T-helper 1 cell treated with Interleukin-12 subunit alpha and Interleukin-12 subunit beta and Interleukin-4 antibody, amounts not matched to agents 30 μg/mL and 1 μg/mL, for 36 hours (primary cell): Measurements from ENCODE around the gene HOXB9.

Experiments used
- H3K27ac Mint-ChIP-seq: one replicate; pipeline ENCODE4 v1.8.0; 2021; ENCODE audit warnings: mild to moderate bottlenecking, mixed read lengths
- H3K27me3 Mint-ChIP-seq: one replicate; pipeline ENCODE4 v1.8.0; 2021; ENCODE audit warnings: low read depth, mixed read lengths
- H3K36me3 Mint-ChIP-seq: one replicate; pipeline ENCODE4 v1.8.0; 2021; ENCODE audit warnings: low read depth, mixed read lengths
- H3K4me1 Mint-ChIP-seq: one replicate; pipeline ENCODE4 v1.8.0; 2021; ENCODE audit warnings: low read depth, mixed read lengths
- H3K4me3 Mint-ChIP-seq: one replicate; pipeline ENCODE4 v1.8.0; 2021; ENCODE audit warnings: mild to moderate bottlenecking, moderate library complexity, mixed read lengths
- H3K9me3 Mint-ChIP-seq: one replicate; pipeline ENCODE4 v1.8.0; 2021; ENCODE audit warnings: mixed read lengths

The HOXB9 gene

DNA sequence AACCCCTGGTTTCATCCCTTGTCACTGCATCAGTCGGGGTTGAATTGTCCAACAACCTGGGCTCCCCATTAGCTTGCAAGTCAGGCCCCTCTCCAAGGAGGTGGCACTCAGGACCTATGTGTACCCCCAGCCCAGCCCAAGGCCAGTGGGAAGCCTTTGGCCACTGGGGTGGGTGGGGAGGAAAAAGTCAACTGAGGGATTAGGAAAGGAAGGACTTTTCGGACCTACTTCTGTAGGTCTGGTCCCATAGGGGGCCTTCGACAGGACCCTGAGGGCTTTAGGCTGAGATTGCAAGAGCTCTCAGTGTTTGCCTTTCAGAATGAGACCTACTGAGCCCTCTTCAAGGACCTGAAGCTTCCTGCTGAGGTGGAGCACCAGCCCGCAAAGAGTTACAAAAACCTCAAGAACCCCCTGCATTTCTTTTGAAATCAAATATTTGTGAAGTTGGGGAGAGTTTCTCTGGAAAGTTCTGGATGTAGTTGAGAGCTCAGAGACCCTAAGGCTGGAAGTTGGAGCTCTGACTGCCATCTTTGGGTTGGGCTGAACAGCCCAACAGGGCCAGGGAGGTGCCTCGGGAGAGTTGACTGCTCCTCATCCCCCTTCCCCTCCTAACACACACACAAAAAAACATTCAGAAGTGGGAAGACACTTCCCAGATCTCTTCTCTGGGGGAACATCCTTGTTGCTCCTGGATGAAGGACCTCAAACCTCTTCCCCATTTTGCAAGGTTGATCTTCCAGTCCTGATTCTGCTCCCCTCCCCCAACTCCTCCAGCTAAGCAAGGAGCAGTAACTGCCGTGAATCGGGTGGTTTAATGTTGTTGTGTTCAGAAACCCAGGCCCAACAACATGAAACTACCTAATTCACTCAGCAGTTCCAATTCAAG lies 5.8 kb upstream of the HOXB9 start:
- no peak overlapping the region for H3K4me3 Mint-ChIP-seq
- H3K36me3 Mint-ChIP-seq = peaks cover 3% of the 10 kb centered on the region
- H3K27ac Mint-ChIP-seq = no peak overlapping the region
- peaks cover 10% of the 10 kb centered on the region for H3K4me1 Mint-ChIP-seq
- peaks cover 98% of the 10 kb centered on the region for H3K27me3 Mint-ChIP-seq
- no peaks in the 10 kb centered on the region for H3K9me3 Mint-ChIP-seq

DNA sequence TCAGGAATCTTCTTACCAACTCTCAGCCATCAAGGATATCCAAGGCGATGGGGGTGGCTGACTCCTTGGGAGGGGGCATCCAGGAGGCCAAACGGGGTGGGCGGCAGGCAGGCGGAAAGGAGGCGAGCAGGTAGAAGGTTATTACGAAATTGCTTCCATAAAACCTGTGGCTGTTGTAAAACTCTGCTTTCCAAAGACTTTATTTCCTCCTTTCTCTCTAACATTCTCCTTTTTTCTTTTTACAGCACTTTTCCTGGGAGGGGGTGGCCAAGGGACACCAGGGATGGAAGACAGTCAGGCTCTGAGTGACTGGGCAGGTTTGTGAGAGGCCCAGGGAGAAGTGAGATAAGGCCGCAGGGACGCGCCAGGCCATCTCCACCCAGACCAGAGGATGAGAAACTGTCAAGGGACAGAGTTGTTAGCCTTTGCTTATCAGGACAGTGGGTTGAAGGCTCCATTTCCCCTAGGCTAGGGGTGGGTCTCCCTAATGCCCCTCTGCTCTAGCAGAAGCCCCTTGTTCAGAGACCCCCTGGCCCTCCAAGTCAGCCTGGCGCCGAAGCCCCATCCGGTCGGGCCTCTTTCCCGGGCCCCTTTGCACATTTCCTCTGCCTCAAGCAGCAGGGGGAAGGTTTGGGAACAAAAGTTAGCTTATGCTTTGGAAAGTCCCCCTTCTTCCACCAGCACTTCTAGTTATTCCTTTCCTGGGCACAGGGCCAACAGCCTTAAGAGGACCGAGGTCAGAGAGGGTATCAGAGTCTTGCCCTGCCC lies 5.0 kb upstream of the HOXB9 start:
- Mint-ChIP-seq H3K36me3 (peaks cover 3% of the 10 kb centered on the region), H3K27ac (no peak overlapping the region), H3K27me3 (peaks cover 98% of the 10 kb centered on the region), H3K9me3 (no peaks in the 10 kb centered on the region), H3K4me3 (no peak overlapping the region), H3K4me1 (peaks cover 11% of the 10 kb centered on the region)

DNA sequence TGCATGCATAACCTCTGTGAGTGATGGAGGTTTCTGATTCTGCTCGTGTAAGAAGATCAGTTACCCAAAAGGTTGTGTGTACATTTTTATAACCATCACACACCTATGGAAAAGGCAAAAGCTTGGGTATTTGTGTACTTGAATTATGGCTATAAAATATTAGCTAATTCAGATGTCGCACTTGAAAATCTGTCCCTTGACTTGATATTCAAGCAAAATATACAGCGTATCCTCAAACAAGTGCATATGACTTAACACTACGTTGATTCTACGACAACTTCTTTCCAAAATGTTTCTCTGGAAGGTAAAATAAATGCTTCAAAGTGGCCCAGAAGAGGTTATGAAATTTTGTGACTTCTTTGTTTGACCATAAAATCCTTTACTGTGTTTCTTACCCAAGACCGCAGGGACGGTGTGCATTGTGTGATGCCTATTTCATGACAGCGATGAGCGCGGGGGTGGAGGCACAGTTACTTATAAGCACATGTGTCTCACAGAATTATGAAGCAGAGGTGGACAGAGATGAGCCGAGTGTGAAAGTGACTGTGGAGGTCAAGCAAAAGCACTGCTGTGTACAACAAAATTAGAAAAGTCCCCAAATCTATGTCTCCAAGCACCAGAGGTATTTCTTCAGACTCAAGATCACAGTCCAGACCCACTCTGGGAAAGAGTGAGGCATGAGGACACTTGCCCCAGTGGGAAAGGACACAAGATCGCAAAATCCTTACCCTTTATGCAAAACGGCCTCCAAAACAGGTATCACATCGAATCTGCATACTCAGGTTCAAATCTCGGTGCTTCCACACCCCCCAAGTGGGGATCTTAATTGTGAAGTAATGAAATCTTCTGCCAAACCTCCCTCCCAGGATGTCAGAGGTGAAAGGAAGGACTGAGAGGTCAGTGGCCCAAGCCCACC lies 4.1 kb upstream of the HOXB9 start:
- peaks cover 98% of the 10 kb centered on the region for H3K27me3 Mint-ChIP-seq
- no peaks in the 10 kb centered on the region for H3K9me3 Mint-ChIP-seq
- peaks cover 3% of the 10 kb centered on the region for H3K36me3 Mint-ChIP-seq
- H3K4me3 Mint-ChIP-seq = no peak overlapping the region
- peaks cover 14% of the 10 kb centered on the region for H3K4me1 Mint-ChIP-seq
- H3K27ac Mint-ChIP-seq = no peak overlapping the region

DNA sequence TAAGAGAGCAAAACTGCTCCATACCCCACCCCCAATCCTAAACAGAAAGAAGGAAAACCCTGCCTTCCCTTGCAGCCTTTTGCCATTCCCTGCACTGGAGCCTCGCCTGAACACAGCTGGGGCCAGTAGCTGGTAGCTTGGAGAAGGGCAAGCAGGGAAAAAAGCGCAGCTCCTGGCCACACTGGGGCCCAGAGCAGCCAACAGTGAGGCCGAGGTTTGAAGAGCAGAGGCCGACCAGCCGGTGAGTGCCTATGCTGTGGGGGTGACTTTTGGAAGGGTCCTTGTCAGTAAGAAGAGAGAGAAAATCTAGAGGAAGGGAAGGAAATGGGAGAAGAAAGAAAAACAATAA lies 3.2 kb upstream of the HOXB9 start:
- Mint-ChIP-seq H3K4me1 (peaks cover 14% of the 10 kb centered on the region), H3K4me3 (no peak overlapping the region), H3K9me3 (no peaks in the 10 kb centered on the region), H3K36me3 (peaks cover 3% of the 10 kb centered on the region), H3K27me3 (peaks cover 96% of the 10 kb centered on the region), H3K27ac (no peak overlapping the region)

DNA sequence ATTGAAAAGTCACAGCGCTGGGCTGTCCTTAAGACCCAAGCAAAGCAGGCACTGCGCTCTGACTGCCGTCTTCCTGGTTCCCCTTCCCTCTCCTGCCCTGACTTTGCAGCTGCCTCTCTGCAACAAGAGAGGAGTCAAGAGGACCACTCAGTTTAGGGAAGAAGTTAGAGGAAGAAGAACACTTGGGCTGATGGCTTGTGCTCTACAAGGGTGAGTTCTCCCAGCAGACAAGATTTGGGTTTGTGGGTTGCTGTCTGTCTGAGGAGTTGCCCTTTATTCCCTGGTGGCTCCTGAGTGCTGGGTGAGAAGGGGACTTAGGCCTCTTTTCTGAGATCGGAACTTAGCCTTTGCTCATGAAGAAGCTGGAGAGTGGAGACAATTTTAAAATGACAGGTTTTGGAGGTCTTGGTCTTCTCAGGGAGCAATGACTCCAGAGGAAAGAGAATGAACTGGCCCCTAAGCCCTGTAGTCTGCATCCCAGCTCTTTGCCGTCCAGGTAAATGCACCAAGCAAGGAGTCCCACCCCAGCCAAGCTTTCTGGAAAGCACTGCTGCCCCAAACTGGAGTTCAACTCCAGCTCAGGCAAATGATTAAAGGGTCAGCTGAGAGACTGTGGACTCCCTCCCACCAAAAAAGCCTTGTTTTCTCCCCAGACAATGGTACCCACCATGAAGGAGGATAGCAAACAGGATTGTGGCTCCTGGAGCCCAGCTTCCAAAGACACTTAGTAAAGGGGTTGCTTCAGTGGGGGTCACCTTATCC lies 2.7 kb upstream of the HOXB9 start:
- Mint-ChIP-seq H3K27me3 (peaks cover 96% of the 10 kb centered on the region), H3K27ac (no peak overlapping the region), H3K9me3 (no peaks in the 10 kb centered on the region), H3K4me3 (no peak overlapping the region), H3K4me1 (peaks cover 14% of the 10 kb centered on the region), H3K36me3 (peaks cover 3% of the 10 kb centered on the region)

DNA sequence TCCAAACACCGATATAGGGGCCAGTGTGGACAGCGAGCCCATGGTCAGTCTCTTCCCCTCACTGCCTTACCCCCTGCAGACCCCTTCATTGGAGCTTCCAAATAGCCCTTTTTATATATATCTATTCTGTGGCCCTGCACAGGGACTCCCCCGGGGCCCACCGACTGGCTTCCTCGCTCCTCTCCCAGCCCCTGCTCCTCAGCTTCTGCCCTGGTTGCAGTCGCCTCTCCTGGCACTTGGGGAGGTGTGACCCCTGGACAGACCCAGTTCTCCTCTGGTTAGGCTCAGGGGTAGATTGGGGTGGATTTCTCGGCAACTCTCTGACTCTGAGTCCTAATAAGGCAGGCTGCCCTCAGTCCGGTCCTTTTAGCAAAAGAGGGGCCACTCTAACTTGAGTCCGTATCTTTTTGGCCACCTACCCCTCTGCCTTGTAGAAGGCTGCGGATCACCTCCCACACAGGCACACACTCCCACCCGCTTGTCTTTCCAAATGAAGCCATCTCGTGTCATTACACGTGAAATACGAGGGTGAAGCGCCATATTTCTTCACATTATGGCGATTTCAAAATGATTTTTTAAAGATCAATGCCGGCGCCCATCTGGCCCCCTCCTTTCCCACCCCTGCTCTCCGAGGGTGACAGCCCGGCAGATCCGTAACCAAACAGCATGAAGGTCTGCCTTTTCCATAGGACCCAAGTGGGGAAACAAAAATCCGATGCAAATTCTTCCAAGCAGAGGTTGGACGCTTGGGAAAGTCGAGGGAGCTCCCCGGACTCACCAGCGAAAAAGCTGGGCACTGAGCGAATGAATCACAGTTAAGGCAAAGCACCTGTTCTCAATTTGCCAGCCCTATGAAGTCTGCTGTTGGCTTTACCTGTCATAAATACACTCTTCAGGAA lies 1.7 kb upstream of the HOXB9 start:
- Mint-ChIP-seq H3K27me3 (peaks cover 97% of the 10 kb centered on the region), H3K27ac (no peak overlapping the region), H3K4me1 (peaks cover 13% of the 10 kb centered on the region), H3K4me3 (no peak overlapping the region), H3K36me3 (peaks cover 2% of the 10 kb centered on the region), H3K9me3 (no peaks in the 10 kb centered on the region)

DNA sequence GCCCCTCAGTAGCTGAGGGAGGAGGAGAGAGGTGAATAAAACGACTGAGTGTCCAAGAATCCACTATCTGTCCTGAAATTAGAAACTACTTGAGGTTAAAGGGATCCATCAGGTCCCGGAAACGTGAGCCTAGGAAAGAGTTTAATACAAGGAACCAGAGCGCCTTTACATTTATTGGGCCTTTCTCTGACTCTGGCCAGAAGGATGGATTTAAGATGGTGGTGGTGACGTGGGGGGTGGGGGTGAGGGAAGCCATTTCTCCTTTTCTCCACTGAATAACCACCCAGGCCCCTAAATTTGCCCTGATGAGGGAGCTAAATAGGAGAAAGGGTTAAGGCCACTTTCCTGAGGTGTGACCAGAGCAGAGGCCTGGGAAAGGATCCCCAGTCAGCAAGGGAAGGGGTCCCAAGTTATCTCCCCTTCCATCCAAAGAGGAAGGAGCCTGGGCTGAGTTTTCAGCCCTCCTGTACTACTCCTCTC lies 1.0 kb upstream of the HOXB9 start:
- peaks cover 97% of the 10 kb centered on the region for H3K27me3 Mint-ChIP-seq
- peak overlapping the region; percentile 79 for H3K4me3 Mint-ChIP-seq
- H3K27ac Mint-ChIP-seq = no peak overlapping the region
- no peaks in the 10 kb centered on the region for H3K36me3 Mint-ChIP-seq
- peaks cover 9% of the 10 kb centered on the region for H3K4me1 Mint-ChIP-seq
- no peaks in the 10 kb centered on the region for H3K9me3 Mint-ChIP-seq

DNA sequence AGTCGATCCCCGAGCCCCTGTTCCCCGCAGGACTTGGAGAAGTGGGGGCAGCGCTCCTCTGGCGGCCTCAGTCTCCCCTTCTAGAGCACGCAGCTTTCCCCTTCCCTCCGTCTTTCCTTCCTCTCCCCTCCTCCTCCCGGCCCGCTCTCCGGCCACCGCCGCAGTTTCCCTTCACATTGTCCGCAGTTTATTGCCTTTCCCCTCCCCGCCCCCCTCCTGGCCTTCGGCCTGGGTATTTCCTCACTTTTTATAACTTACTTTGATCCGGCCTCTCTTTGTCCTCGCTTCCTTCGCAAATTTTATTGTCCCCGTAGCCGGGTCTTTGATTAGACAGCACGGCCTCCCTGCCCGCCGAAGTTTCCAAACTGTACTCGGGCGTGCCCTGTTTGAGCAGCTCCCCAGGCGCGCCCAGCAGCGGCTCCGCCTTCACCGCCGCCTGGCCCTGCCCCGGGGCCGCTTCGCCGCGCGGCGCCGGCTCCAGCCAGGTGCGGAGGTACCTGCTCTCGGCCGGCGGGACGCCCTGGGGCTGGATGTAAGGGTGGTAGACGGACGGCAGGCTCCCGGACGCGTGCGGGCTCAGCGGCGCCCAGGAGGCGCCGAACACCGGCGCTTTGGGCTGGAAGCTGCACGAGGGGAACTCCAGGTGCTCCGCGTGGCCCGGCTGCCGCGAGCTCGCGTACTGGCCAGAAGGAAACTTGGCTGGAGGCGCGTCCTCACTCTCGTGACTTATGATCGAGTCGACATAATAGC lies 488 bp downstream of the HOXB9 start:
- peak overlapping the region; percentile 68 for H3K27ac Mint-ChIP-seq
- no peaks in the 10 kb centered on the region for H3K36me3 Mint-ChIP-seq
- H3K9me3 Mint-ChIP-seq = no peaks in the 10 kb centered on the region
- peak overlapping the region; percentile 91 for H3K4me3 Mint-ChIP-seq
- H3K27me3 Mint-ChIP-seq = peaks cover 95% of the 10 kb centered on the region
- peaks cover 9% of the 10 kb centered on the region for H3K4me1 Mint-ChIP-seq

DNA sequence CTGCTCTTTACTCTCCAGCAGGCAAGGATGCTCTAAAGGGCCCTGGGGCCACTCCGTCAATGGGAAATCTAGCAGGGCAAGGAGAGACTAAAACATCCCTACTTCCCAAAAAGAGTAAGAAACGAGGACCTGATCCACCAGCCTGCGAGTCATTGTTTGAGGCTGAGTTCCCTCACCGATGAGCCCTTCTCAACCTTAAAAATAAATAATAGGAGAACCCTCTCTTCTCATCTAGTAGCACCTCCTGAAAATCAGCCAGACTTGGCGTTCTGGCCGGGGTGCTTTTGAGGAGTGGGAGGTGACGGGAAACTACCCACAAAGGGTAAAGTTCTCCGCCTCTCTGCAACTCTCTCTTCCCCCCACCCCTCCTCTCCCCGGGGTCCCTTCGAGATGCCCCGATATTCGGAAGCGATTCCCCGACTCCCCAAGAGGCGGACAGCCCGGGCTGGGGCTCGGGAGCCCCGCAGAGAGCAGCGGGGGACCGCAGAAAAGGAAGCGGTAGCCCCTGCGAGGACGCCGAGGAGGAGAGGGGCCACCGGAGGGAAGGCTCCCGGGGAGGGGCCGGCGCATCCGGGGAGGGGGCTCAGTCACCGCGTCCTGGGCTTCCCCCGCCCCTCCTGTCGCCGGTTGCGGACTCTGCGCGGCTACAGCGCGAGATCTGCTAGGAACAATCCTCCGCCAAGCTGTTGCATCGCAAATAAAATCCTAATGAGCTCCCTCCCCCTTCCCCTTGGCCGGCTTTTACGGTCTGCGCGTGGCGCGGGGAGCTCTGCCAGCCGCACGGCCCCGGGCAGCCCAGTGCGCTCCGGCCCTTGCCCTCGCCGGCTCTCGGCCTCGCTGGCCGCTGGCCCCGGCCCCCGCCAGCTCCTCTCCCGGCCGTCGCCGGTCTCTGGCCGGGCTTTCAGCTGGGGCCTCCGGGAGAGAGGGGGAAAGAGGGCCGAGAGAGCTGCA lies 1.3 kb downstream of the HOXB9 start:
- H3K27me3 Mint-ChIP-seq = peaks cover 94% of the 10 kb centered on the region
- H3K27ac Mint-ChIP-seq = no peak overlapping the region
- H3K9me3 Mint-ChIP-seq = no peaks in the 10 kb centered on the region
- H3K4me3 Mint-ChIP-seq = peak overlapping the region; percentile 91
- no peaks in the 10 kb centered on the region for H3K36me3 Mint-ChIP-seq
- H3K4me1 Mint-ChIP-seq = peaks cover 9% of the 10 kb centered on the region

DNA sequence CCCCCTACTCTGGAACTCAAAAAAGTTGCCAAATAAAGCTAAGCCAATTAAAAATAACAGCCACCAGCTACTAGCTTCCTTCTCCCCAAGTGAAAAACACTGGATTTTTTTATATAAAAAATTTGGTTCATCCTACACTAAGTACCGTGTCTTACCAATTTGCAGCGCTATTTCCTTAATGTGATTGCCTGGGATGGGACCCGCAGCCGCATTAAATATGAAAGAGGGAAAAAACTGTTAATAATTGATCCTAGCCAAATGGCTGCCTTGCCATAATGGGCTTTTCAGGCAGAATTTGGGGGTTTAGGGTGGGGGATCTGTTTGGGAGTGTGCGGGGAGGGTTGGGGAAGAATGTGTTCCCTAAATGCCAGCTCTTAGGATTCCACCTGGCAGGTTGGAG lies 2.0 kb downstream of the HOXB9 start:
- Mint-ChIP-seq H3K36me3 (no peaks in the 10 kb centered on the region), H3K9me3 (no peaks in the 10 kb centered on the region), H3K4me3 (no peak overlapping the region), H3K27me3 (peaks cover 94% of the 10 kb centered on the region), H3K27ac (no peak overlapping the region), H3K4me1 (peaks cover 11% of the 10 kb centered on the region)

DNA sequence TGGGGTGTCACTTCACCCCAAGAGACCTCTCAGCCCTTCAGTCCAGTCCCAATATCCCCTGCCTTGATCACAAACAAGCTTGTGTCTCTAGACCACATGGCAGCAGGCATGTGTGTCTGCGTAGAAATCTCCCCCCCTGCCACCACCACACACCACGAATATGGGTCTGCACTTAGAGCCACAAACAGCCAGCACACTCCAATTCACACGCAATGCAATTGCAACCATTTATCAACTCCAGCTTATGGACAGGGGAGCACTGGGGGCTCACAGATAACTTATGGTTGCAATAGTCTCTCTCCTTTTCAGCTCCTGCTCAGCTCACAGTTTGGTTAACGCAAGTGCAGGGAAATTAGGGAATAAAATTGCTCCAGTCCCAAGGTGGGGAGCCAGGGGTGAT lies 2.6 kb downstream of the HOXB9 start:
- Mint-ChIP-seq H3K36me3 (no peaks in the 10 kb centered on the region), H3K27ac (no peak overlapping the region), H3K27me3 (peaks cover 94% of the 10 kb centered on the region), H3K4me3 (no peak overlapping the region), H3K4me1 (peaks cover 13% of the 10 kb centered on the region), H3K9me3 (no peaks in the 10 kb centered on the region)

DNA sequence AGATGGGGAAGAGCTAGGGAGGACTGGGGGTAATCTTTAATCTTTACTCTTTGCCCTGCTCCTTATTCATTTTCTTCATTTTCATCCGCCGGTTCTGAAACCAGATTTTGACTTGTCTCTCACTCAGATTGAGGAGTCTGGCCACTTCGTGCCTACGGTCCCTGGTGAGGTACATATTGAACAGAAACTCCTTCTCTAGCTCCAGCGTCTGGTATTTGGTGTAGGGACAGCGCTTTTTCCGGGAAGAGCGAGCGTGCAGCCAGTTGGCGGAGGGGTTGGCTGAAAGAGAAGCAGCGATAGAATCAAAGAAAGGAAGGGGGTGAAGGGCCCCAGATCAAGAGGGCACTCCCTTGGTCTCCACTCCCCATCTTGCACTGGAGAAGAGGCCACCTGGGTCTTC lies 3.3 kb downstream of the HOXB9 start:
- Mint-ChIP-seq H3K36me3 (no peaks in the 10 kb centered on the region), H3K27ac (no peak overlapping the region), H3K4me1 (peaks cover 18% of the 10 kb centered on the region), H3K9me3 (no peaks in the 10 kb centered on the region), H3K4me3 (no peak overlapping the region), H3K27me3 (peaks cover 93% of the 10 kb centered on the region)
